Breast epithelium (tissue), 3 donors: ENCODE data around the gene MRPS12.

Experiments
- CTCF ChIP-seq, 3 donors: fragments of 450-650 bp; IDR thresholded peaks; one replicate each; pipeline ENCODE4 v1.5.1; 2016 to 2017; ENCODE audit warnings: antibody characterized with exemption in 3 of 3, mild to moderate bottlenecking in 3 of 3, moderate library complexity in 3 of 3
- POLR2A ChIP-seq: fragments of 450-650 bp; IDR thresholded peaks from one replicate; pipeline ENCODE4 v1.6.1; 2016; ENCODE audit warnings: antibody characterized with exemption, mild to moderate bottlenecking, moderate library complexity

GRCh38 chr19:38980583-38981374, 50.0 kb downstream of the MRPS12 start:
- TF ChIP-seq CTCF (IDR thresholded peaks at IDR 0.05) (no peak), POLR2A (no peak)
